Measurements from ENCODE around the gene RTP5. TPM values are rescaled to one million over a fixed set of nuclear protein-coding genes. Genes with fewer than 3 reads are reported as not detected.

RTP5 gene
- polyA plus RNA-seq, 12 donors = not detected

DNA sequence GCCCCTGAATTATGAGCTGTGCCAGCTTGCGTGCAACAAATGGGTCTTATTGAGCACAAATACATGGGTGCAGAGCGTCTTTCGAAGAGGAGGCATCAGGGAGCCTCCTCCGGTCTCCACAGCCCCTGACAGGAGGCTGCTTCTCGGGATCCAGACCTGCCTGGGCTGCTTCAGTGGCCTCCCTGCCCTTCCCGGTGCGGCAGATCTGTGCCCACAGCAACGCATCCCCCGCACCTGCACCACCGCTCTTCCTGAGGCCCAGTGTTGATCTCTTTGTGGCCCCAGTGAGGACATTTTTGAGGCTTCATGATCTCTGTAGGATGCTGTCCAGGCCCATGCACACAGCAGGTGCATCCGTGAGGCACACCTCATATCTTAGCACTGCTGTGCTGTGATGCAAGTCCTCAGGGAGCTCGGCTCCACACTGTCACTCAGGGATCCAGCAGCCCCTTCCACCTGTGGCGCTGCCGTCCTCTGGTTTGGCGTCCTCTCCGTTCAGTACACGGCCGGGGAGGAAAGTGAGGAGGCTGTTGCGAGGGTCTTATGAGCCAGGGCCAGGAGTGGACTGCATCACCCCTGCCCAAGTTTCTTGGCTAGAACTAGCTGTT is 17.4 kb downstream of the RTP5 start:
- DNase-seq = no peak

DNA sequence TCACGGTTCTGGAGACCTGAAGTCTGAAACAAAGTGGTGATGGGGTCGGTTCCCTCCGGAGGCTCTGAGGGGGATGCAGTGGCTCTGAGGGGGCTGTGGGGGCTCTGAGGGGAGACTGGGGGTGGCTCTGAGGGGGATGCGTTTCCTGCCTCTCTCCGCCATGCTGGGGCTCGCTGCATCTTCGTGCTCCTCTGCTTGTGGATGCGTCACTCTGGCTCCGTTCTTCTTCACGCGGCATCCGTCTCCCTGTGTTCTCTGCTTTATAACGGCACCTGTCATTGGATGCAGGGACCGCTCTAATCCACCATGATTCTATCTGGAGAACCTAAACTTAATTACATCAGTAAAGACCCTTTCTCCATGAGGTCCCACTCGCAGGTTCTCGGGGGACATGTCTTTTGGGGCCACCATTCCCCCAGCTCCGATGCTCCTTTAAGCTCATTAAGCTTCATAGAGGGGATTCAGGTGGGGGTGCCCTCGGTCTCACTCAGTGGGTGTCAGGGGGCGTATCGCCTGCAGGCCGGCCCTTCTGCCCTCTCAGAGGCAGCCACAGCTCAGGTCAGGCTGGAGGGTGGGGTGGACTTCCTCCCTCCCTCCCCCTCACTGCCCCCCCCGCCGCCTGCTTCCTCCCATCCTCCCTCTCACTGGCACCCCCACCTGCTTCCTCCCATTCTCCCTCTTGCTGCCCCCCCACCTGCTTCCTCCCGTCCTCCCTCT is 18.4 kb downstream of the RTP5 start:
- no peak for DNase-seq

- DNase-seq = no peak
Measured at GRCh38 chr2:241888641-241889040, 19.1 kb downstream of the RTP5 start.

DNA sequence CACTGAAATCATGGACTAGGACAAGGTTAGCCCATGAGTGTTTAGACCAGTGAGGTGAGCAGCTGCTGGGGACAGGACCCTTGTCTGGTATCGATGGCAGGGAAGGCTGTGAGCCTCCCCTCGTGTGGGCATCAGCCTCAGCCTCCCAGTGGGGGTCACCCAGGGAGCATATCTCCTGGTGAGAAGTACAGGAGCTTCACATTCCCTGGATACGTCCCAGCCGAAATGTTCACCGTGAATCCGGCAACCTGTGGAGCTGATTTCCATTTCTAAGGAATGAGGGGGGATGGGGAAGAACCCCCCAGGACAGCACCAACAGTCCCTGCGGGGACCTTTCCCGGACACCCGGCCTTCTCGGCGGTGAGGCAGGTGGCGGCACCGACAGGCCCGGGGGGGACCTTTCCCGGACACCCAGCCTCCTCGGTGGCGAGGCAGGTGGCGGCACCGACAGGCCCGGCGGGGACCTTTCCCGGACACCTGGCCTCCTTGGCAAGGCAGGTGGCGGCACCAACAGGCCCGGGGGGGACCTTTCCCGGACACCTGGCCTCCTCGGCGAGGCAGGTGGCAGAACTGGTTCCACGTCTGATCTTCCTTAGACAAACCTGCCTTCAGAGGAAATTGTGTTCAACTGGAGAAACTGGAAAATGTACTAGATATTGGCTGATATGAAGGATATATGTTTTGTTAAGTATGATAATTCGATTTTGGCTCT is 21.2 kb downstream of the RTP5 start:
- DNase-seq = no peak

- DNase-seq = no peak
Measured at GRCh38 chr2:241891315-241891987, 21.9 kb downstream of the RTP5 start.

GRCh38 chr2:241891988-241892298 is 22.4 kb downstream of the RTP5 start:
- DNase-seq = no peak

DNA sequence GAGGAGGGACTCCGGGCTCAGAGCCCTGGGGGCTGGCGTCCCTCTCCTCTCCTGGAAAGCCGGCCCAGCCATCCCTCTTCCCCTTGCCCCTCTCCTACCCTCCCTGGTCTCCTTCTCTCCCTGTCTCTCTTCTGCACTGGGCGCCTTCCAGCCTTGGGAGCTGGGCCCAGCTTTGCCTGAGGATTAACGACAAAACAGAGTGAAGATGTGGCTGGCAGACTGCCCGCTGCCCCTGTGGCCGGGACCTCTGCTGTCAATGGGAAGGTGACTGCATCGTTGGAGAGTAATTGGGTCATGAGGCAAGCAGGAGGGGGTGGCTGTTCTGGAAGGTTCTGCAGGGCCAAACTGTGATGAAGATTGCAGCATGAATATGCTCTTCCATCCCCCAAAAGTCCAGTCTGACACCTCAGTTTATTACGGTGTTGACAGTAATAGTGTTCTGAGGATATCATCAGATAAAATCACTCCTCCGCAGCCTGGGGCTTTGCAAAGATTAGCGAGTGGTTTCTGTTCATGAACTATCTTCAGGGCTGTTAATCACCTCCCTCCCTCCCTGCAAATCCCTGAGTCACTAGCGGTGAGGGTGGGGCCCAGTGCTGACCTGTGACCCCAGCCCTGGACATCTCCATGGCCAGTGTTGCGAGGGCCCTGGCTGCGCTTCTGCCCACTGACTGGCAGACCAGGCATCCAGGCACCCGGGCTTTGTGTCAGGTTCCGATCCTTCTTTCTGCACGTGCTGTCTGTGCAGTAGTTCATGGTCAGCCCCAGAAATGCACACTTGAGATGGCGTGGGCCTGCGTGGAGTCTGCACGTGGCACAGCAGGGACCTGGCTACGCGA is 23.0 kb downstream of the RTP5 start:
- DNase-seq = no peak

- no peak for DNase-seq
Measured at GRCh38 chr2:241893265-241893664, 23.7 kb downstream of the RTP5 start.

- no peak for DNase-seq
Measured at GRCh38 chr2:241894056-241894641, 24.6 kb downstream of the RTP5 start.

- no peak for DNase-seq
Measured at GRCh38 chr2:241894681-241895426, 25.3 kb downstream of the RTP5 start.

DNA sequence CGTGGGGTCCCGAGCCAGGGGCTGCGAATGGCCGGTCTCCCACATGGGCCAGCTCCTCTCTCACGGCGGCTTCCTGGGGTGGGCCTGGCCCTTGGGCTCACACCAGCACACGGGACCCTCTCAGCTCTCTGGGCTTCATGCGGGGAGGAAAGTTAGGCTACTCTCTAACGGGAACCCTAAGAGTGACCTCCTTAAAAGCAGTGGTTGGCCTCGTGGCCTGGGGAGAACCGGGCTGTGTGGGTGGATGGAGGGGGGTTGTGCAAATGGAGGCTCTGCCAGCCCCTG is 25.8 kb downstream of the RTP5 start:
- no peak for DNase-seq

DNA sequence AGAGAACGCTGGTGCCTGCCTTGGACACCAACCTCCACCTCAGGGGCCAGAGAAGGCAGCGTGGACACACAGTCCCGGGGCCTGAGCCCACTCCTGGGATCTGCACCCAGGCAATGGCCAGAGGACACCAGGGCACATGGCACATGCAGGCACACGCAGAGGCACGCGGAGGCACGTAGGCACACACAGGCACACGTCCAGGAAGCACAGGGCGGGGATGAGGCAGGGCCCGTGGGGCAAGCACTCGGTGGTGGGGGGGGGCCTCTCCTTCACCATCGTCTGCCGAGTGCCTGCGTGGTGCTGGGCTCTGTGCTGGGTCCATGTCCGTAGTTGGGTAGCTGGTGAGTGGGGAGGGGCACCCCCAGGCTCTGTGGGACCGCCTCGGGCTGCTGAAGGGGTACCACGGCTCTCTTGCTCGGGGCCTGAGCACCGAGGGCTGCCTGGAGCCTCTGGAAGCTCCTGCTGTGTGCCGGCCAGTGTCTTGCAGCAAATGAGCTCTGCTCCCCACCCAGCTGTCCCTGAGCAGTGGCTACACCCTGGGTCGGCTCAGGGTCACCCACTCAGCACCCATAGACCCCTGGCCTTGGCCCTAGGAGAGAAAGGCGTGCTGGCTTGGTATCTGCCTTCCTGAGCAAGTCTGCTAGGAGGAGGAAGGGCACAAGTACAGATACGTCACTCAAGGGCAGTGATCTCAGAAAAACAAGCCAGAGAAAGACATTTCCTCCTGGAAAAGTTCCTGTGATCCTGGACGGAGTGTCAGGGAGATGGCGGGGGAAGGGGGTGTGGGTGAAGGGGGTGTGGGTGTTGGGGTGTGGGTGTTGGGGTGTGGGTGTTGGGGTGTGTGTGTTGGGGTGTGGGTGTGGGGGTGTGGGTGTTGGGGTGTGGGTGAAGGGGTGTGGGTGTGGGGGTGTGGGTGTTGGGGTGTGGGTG is 26.4 kb downstream of the RTP5 start:
- peak; percentile 52 for DNase-seq

DNA sequence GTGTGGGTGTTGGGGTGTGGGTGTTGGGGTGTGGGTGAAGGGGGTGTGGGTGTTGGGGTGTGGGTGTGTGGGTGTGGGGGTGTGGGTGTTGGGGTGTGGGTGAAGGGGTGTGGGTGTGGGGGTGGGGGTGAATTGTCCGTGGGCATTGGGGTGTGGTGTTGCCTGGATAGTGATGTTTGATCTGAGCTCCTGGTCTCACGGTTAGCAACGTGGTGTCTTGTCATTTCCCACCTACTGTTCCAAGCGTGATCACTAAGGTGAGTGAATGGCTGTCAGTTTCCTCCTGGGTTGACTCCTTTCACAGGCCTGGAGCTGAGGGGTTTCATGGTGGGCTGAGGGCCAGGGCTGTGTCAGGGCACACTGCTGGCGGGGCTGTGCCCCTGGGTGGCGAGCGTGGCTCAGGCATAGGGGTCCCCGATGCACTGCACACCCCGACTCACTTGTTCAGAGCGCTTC is 27.2 kb downstream of the RTP5 start:
- no peak for DNase-seq

- no peak for DNase-seq
Measured at GRCh38 chr2:241897231-241897916, 27.8 kb downstream of the RTP5 start.

DNA sequence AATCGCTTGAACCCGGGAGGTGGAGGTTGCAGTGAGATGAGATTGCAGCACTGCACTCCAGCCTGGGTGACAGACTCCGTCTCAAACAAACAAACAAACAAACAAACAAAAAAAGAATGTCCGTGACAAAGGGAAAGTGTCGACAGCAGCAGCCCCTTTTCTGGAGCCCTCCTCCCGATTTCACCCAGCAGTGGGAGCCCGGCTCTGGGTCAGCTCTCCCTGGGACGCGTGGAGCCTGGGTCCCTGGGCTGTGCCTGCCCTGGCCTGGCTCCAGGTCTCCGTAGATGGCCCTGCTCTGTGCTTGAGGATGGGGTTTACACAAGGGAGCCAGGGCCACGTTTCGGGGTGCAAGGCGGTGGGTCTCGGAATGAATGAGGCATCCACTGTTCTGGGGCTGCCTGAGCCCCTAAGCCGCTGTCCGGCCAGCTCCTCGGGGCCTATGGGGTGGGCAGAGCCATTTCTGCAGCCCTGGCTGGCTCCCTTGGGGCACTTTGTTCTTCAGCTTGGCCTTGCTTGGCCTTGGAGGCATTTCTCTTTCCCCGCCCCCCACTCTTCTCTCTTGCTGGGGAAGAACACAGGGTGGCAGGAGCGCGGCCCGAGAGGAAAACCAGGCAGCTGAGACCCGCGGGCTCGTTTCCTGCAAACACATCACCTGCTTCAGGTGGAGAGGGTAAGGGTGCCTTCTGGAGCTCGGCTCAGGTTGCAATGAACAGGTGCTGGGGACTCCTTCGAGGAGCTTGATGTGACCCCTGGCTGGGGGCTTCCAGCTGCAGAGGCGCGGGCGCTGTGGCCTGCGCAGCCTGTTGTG is 29.1 kb downstream of the RTP5 start:
- no peak for DNase-seq

GRCh38 chr2:241900251-241901017 is 30.9 kb downstream of the RTP5 start:
- DNase-seq = no peak

DNA sequence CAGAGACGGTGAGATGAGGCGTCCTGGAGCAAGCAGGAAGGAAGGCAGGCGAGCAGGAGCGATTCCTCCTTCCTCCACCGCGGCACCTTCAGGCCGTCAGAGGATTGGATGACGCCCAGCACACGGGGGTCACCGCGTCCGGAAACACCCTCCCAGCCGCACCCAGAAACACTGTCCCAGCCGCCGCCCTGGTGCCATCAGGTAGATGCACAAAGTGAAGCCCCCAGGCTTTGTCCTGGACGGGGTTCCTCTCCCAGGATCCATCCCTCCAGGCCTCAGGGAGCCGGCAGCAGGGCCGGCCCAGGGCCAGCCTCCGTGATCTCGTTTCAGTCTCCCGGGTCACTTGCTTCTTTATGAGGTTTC is 31.5 kb downstream of the RTP5 start:
- DNase-seq = no peak

All from muscle of arm (tissue), 12 donors.